ENCODE data around the gene PITPNC1. TPM values are rescaled to one million over a fixed set of nuclear protein-coding genes. Genes with fewer than 3 reads are reported as not detected.

The PITPNC1 gene
- total RNA-seq, 1 experiment from 2014 or later, result 37.5 TPM

- Histone ChIP-seq H3K18ac (ENCODE audit: insufficient read length, low read depth, low read length) (no peak overlapping the region), H4K8ac (replicated peaks; ENCODE audit: insufficient read length, low read depth, low read length) (no peak overlapping the region), H3T11ph (ENCODE audit: low read length) (no peak overlapping the region), H3K79me2 (ENCODE audit: insufficient read depth, low read length) (peaks cover 5% of the 10 kb centered on the region; the same call in 1 of the 2 replicates), H4K91ac (ENCODE audit: insufficient read length, low read depth, low read length) (no peak overlapping the region), H3K56ac (ENCODE audit: insufficient read length, low read depth, low read length) (no peak overlapping the region), H3K23me2 (ENCODE audit: insufficient read length, low read depth, low read length, poor library complexity, severe bottlenecking) (no peaks in the 10 kb centered on the region), H2BK5ac (ENCODE audit: insufficient read length, low read length) (no peak overlapping the region), H4K20me1 (ENCODE audit: control insufficient read depth, insufficient read depth, insufficient read length) (no peaks in the 10 kb centered on the region), H3K4ac (ENCODE audit: low read depth, low read length) (no peak overlapping the region), H2BK20ac (ENCODE audit: low read depth, low read length, poor library complexity, severe bottlenecking) (no peak overlapping the region), H3K27ac (ENCODE audit: insufficient read length, low read depth, low read length) (no peak overlapping the region), H2AK5ac (ENCODE audit: insufficient read length, low read length) (no peak overlapping the region), H3K9me3 (ENCODE audit: control insufficient read depth, low read depth, low read length) (no peaks in the 10 kb centered on the region), H3K27me3 (ENCODE audit: insufficient read depth, low read length) (no peaks in the 10 kb centered on the region), H4K5ac (ENCODE audit: insufficient read length, low read depth, low read length) (no peak overlapping the region), H2BK15ac (ENCODE audit: low read depth, low read length) (no peak overlapping the region), H3K9ac (ENCODE audit: extremely low read depth, insufficient read length, low read length) (no peak overlapping the region), H3K14ac (ENCODE audit: insufficient read depth, low read length) (no peak overlapping the region), H2AFZ (ENCODE audit: low read length) (no peak overlapping the region), H3K4me2 (ENCODE audit: insufficient read depth, insufficient read length, low read length) (no peak overlapping the region), H2BK120ac (ENCODE audit: low read depth, low read length, poor library complexity, severe bottlenecking) (no peak overlapping the region), H3K4me1 (ENCODE audit: insufficient read depth, low read length) (peaks cover 4% of the 10 kb centered on the region; the same call in 1 of the 2 replicates), H3K23ac (ENCODE audit: insufficient read length, low read depth, low read length) (no peak overlapping the region), H2BK12ac (ENCODE audit: insufficient read length, low read depth, low read length) (no peak overlapping the region), H3K79me1 (ENCODE audit: insufficient read depth, low read depth, low read length, poor library complexity, severe bottlenecking) (peaks cover 14% of the 10 kb centered on the region)
- DNase-seq, result no peak
- H3K4me1 Mint-ChIP-seq, result peaks cover 20 to 28% of the 10 kb centered on the region in 2 experiments
- peak overlapping the region; percentile 27 to 86 (median 77); a peak in 5 of 7 replicates for H3K27ac Mint-ChIP-seq
- H3K27me3 Mint-ChIP-seq (ENCODE audit: low read depth), result no peaks in the 10 kb centered on the region
- H3K4me3 Mint-ChIP-seq, result no peak overlapping the region
- TF ChIP-seq, protein P1, sequence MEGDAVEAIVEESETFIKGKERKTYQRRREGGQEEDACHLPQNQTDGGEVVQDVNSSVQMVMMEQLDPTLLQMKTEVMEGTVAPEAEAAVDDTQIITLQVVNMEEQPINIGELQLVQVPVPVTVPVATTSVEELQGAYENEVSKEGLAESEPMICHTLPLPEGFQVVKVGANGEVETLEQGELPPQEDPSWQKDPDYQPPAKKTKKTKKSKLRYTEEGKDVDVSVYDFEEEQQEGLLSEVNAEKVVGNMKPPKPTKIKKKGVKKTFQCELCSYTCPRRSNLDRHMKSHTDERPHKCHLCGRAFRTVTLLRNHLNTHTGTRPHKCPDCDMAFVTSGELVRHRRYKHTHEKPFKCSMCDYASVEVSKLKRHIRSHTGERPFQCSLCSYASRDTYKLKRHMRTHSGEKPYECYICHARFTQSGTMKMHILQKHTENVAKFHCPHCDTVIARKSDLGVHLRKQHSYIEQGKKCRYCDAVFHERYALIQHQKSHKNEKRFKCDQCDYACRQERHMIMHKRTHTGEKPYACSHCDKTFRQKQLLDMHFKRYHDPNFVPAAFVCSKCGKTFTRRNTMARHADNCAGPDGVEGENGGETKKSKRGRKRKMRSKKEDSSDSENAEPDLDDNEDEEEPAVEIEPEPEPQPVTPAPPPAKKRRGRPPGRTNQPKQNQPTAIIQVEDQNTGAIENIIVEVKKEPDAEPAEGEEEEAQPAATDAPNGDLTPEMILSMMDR (conservative IDR thresholded peaks at IDR 0.05), result no peak
- peaks cover 11 to 12% of the 10 kb centered on the region in 2 experiments for H3K9me3 Mint-ChIP-seq
- WGBS (ENCODE audit: extremely low coverage, insufficient read length, low lambda C conversion rate), result no CpG with 5 or more reads among the region's 10 CpGs
- H3K36me3 Mint-ChIP-seq (ENCODE audit: insufficient read depth in 1 of 3, low read depth in 3 of 3), result peaks cover 9 to 16% (median 10%) of the 10 kb centered on the region in 3 experiments
Observed at GRCh38 chr17:67509390-67510287, 132.6 kb downstream of the PITPNC1 start.

Measured in H9 (cell line).